GM21515 (cell line): ENCODE results near the gene FGG.

Experiments
- ATAC-seq: cut with Tn5 transposase; IDR thresholded peaks from one replicate; pipeline ENCODE4 v1.9.1; 2021; ENCODE audit not compliant: unreplicated experiment

FGG gene

GRCh38 chr4:154588198-154588597 is 24.3 kb downstream of the FGG start:
- no peak for ATAC-seq

- no peak for ATAC-seq
Observed at GRCh38 chr4:154586296-154587033, 26.0 kb downstream of the FGG start.

- ATAC-seq, result no peak
Observed at GRCh38 chr4:154585369-154586018, 27.0 kb downstream of the FGG start.

- ATAC-seq, result no peak
Observed at GRCh38 chr4:154584259-154584658, 28.2 kb downstream of the FGG start.

- ATAC-seq, result no peak
Observed at GRCh38 chr4:154583677-154584076, 28.8 kb downstream of the FGG start.

- ATAC-seq, result no peak
Observed at GRCh38 chr4:154583230-154583629, 29.2 kb downstream of the FGG start.

GRCh38 chr4:154582723-154583122 is 29.7 kb downstream of the FGG start:
- ATAC-seq, result no peak

- ATAC-seq, result no peak
Observed at GRCh38 chr4:154579927-154580326, 32.5 kb downstream of the FGG start.

GRCh38 chr4:154578919-154579318 is 33.5 kb downstream of the FGG start:
- ATAC-seq, result no peak

- no peak for ATAC-seq
Observed at GRCh38 chr4:154577324-154577723, 35.1 kb downstream of the FGG start.

- no peak for ATAC-seq
Observed at GRCh38 chr4:154574311-154574710, 38.1 kb downstream of the FGG start.

- no peak for ATAC-seq
Observed at GRCh38 chr4:154573190-154573870, 39.1 kb downstream of the FGG start.

GRCh38 chr4:154569584-154569983 is 42.9 kb downstream of the FGG start:
- no peak for ATAC-seq

- ATAC-seq, result no peak
Observed at GRCh38 chr4:154569028-154569427, 43.4 kb downstream of the FGG start.

GRCh38 chr4:154566639-154567204 is 45.7 kb downstream of the FGG start:
- ATAC-seq, result no peak

GRCh38 chr4:154565704-154566103 is 46.8 kb downstream of the FGG start:
- no peak for ATAC-seq

GRCh38 chr4:154564311-154564710 is 48.1 kb downstream of the FGG start:
- no peak for ATAC-seq

- no peak for ATAC-seq
Observed at GRCh38 chr4:154562697-154563254, 49.7 kb downstream of the FGG start, which contains the start of gene FGB. Gene FGB, plus strand, starts transcription at chr4:154563011. Its CDS starts 8 bp downstream, at chr4:154563019.

- ATAC-seq, result no peak
Observed at GRCh38 chr4:154560824-154561231, 51.6 kb downstream of the FGG start.

GRCh38 chr4:154560419-154560801 is 52.0 kb downstream of the FGG start:
- no peak for ATAC-seq
